WERI-Rb-1 (cell line): ENCODE data around the gene KRR1.

Source experiments
- DNase-seq: peaks from one replicate; pipeline ENCODE4 v3.0.0-alpha.2; 2020
- H3K27ac ChIP-seq: fragments of 250-450 bp; sonication (Bioruptor Pico); 2 replicates; pipeline ENCODE4 v1.5.1; 2020; ENCODE audit warnings: mild to moderate bottlenecking, moderate library complexity
- H3K27me3 ChIP-seq: fragments of 250-450 bp; sonication (Bioruptor Pico); 2 replicates; pipeline ENCODE4 v1.5.1; 2021; ENCODE audit warnings: mild to moderate bottlenecking, low read depth, moderate library complexity; ENCODE audit not compliant: insufficient read depth, severe bottlenecking
- H3K36me3 ChIP-seq: fragments of 250-450 bp; sonication (Bioruptor Pico); 2 replicates; pipeline ENCODE4 v1.5.1; 2020; ENCODE audit warnings: mild to moderate bottlenecking, moderate library complexity
- H3K4me3 ChIP-seq: 2 replicates; pipeline ENCODE4 v1.5.1; 2011; ENCODE audit warnings: low read depth, mild to moderate bottlenecking, control low read depth, low read length
- H3K9me3 ChIP-seq: fragments of 250-450 bp; sonication (Bioruptor Pico); 2 replicates; pipeline ENCODE4 v1.5.1; 2021; ENCODE audit warnings: mild to moderate bottlenecking, moderate library complexity; ENCODE audit not compliant: severe bottlenecking
- TF ChIP-seq, protein P1 (sequence below): IDR thresholded peaks from 2 replicates; pipeline ENCODE4 v1.5.1; 2011; ENCODE audit warnings: low read depth, mild to moderate bottlenecking, control low read depth, inconsistent platforms, low read length

The KRR1 gene

DNA sequence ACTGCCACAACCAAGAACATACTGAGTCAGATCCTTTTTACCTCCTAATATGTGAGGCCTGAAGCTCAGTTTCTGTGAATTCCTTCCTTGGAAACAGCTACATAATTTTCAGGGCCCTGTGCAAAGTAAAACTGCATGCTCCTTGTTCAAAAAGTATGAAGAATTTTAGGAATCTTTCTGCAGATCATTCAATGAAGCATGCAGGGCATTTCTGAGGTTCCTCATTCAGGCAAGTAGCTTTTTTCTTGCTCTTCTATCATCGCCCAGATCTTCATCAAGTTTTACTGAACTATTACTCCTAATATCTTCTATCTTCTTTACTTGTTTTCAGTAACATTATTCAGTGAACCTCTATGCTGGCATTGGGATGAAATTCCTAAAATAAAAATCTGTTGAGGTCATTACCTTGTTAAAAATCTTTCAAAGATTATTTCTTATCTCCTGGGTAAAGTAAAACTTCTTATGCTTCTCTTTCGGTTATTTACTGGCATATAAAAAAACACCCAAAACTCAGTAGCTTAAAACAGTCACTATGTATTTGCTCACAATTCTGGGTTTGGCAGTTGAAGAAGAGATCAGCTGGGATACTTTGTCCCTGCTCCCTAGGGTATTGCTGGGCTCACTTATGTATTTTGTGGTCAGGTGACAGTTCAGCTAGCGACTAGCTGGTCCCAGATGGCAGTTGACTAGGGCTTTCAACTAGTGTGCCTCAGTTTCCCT, 42.6 kb upstream of the KRR1 start:
- H3K9me3 ChIP-seq, result no peaks in the 10 kb centered on the region
- TF ChIP-seq, protein P1, sequence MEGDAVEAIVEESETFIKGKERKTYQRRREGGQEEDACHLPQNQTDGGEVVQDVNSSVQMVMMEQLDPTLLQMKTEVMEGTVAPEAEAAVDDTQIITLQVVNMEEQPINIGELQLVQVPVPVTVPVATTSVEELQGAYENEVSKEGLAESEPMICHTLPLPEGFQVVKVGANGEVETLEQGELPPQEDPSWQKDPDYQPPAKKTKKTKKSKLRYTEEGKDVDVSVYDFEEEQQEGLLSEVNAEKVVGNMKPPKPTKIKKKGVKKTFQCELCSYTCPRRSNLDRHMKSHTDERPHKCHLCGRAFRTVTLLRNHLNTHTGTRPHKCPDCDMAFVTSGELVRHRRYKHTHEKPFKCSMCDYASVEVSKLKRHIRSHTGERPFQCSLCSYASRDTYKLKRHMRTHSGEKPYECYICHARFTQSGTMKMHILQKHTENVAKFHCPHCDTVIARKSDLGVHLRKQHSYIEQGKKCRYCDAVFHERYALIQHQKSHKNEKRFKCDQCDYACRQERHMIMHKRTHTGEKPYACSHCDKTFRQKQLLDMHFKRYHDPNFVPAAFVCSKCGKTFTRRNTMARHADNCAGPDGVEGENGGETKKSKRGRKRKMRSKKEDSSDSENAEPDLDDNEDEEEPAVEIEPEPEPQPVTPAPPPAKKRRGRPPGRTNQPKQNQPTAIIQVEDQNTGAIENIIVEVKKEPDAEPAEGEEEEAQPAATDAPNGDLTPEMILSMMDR, result no peak
- DNase-seq, result no peak
- no peaks in the 10 kb centered on the region for H3K27me3 ChIP-seq
- H3K4me3 ChIP-seq, result no peak overlapping the region
- H3K27ac ChIP-seq, result no peak overlapping the region
- H3K36me3 ChIP-seq, result no peaks in the 10 kb centered on the region

DNA sequence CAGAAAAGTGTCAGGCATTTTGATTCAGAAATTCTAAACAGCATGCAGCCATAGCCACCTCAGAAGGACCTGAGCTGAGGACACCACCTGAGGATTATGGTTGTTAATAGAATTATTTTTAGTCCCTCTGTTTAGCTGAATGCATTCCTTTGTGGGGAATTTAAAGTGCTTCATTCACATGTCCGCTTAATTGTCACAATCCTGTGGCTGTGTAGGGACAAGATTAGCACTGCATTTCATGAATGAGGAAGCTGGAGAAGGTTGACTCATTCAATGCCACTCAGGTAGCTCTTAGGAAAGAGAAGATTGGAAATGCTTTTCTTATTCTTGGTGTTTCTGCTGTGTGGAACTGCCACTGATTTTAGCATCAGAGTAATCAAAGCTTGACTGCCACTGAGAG, 42.0 kb upstream of the KRR1 start:
- Histone ChIP-seq H3K4me3 (no peak overlapping the region), H3K36me3 (no peaks in the 10 kb centered on the region), H3K9me3 (no peaks in the 10 kb centered on the region), H3K27ac (no peak overlapping the region), H3K27me3 (no peaks in the 10 kb centered on the region)
- TF ChIP-seq, protein P1, result no peak
- DNase-seq, result peak; percentile 45

DNA sequence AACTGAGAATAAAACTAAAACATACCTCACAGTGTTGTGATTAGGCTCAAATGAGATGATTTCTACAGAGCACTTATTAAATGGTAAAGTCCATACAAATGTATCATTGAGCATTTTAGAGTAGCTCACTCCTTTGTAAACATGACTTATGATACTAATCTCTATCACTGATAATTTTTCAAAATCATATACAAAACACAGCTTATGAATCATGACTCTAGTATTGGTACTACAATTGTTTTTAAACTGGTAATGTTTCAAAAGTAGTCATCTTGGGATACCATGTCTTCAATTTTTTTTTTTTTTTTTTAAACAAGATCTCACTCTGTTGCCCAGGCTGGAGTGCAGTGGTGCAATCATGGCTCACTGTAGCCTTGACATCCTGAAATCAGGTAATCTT, 40.1 kb upstream of the KRR1 start:
- Histone ChIP-seq H3K27me3 (no peaks in the 10 kb centered on the region), H3K36me3 (no peaks in the 10 kb centered on the region), H3K4me3 (no peak overlapping the region), H3K27ac (no peak overlapping the region), H3K9me3 (no peaks in the 10 kb centered on the region)
- DNase-seq, result no peak
- TF ChIP-seq, protein P1, result no peak

DNA sequence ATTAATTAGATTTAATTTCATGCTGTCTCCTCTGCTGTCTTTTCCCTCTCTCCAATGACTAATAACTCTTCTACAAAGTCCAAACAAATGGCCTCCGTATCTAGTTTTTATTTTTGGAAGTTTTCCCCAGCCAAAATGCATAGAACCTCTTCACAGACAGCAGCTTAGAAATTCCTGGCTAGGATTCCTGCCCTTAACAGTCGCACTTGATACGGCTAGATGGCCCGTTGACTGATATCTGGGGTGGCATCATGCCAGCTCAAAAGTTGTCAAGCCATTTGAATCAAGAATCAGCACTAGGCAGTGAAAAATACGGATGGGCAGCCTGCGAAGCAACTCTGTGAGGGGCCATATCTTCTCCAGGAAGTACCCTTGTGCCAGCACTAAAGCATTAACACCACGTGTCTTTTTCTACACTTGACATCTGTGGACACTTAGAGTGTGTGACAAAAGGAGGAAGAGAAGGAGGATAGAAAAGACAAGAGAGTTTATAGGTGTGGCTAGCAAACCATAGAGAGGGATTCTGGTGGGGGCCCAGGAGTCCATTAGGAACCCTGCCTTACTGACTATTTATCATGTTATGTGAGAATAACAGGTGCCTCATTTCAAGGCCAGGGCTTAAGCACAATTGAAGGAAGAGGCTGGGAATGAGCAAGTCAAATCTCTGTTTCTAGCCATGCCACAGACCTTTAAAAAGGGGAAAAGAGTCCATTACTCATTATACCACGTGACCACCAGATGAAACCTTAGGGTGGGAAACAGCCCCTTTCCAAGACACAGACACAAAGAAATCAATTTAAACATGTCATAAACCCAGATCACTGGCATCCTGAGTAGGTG, 39.2 kb upstream of the KRR1 start:
- TF ChIP-seq, protein P1, result no peak

DNA sequence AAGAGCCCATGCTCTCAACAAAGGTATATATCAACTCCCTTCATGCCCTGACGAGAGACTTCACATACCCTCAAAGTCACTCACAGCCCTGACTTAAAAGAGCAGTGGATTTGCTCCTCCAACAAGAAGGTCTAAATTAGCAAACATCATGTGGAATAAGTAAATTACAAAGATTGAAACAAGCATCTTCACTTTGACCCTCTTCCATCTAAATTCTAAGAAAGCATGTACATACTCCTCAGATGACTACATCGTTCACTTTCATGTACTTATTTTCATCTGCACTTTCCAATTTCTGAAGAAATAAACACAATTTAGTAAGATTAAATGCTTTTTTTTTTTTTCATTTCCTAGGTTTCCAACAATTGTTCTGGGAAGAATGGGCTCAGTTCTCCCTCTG, 38.6 kb upstream of the KRR1 start:
- DNase-seq, result no peak
- H3K9me3 ChIP-seq, result no peaks in the 10 kb centered on the region
- TF ChIP-seq, protein P1, result no peak
- H3K4me3 ChIP-seq, result no peak overlapping the region
- no peak overlapping the region for H3K27ac ChIP-seq
- no peaks in the 10 kb centered on the region for H3K36me3 ChIP-seq
- no peaks in the 10 kb centered on the region for H3K27me3 ChIP-seq

More for the DNA sequence above, 39.2 kb upstream of the KRR1 start:
- no peak for DNase-seq
- H3K27me3 ChIP-seq, result no peaks in the 10 kb centered on the region
- no peak overlapping the region for H3K27ac ChIP-seq
- no peaks in the 10 kb centered on the region for H3K36me3 ChIP-seq
- no peaks in the 10 kb centered on the region for H3K9me3 ChIP-seq
- no peak overlapping the region for H3K4me3 ChIP-seq
